Measurements from ENCODE around the gene CBLC. TPM values are rescaled to one million over a fixed set of nuclear protein-coding genes. Genes with fewer than 3 reads are reported as not detected.

The CBLC gene
- total RNA-seq, 1 donor from 2014 or later = not detected

GRCh38 chr19:44807652-44808462 lies 30.2 kb downstream of the CBLC start:
- Mint-ChIP-seq H3K4me3 (no peak overlapping the region), H3K9me3 (no peaks in the 10 kb centered on the region), H3K4me1 (peaks cover 4% of the 10 kb centered on the region), H3K27me3 (peaks cover 26% of the 10 kb centered on the region), H3K27ac (no peak overlapping the region), H3K36me3 (ENCODE audit: low read depth) (no peaks in the 10 kb centered on the region)
- DNase-seq = no peak
- ATAC-seq (ENCODE audit: low read depth) = no peak
- intact Hi-C loops (cut with micrococcal nuclease) = no loop called here
- POLR2A ChIA-PET = no interaction called here
- TF ChIP-seq CTCF (IDR thresholded peaks at IDR 0.05) = no peak
- CTCF ChIA-PET = interaction anchor here (2.3 kb wide), 1 partner anchor 84 kb away, joined by 13 read pairs; no protein-coding TSS in a partner anchor

DNA sequence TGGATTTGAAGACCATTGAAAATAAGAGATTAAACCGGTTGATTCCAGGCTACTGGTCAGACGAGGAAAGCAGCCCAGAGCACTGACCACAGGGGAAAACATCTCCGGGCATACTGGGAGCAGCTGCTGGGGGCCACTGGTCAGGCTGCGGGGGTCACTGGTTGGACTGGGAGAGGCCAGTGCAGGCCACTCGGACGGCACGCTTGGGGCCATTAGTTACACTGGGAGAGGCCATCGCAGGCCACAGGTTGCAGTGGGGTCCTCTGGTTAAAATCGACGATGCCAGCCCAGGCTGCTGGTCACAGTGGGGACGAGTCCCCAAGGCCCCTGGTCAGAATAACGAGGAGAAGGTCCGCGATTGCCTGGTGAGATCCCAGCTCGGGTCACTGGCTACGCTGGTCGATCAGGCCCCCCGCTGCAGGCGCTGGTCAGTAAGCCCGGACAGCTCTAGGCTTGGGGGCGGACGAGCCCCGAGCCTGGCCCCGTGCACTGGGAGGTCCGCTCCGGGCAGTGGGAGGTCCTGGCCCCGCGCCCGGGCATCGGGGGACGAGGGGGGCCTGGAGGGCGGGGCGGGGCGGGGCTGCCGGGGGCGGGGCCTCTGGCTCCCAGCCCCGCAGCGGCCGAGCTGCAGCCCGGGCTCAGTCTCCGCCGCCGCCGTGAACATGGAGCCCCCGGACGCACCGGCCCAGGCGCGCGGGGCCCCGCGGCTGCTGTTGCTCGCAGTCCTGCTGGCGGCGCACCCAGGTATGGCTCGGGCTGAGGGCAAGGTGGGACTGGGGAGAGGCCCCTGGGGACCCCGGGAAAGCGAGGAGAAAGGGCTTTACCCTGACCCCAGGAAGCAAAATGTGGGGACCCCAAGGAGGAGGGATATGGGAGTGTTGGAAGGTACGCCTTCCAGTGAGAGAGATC lies 31.0 kb downstream of the CBLC start, which contains the start of gene BCAM:
Gene BCAM, plus strand, starts transcription at position 641 of the 909 bp plus-strand sequence. Its CDS starts 22 bp downstream, at position 663.
- peak within 1 kb of the TSS; percentile 38 for H3K4me3 Mint-ChIP-seq
- H3K9me3 Mint-ChIP-seq = no peaks in the 10 kb centered on the region
- H3K27me3 Mint-ChIP-seq = peaks cover 27% of the 10 kb centered on the region
- H3K4me1 Mint-ChIP-seq = peaks cover 4% of the 10 kb centered on the region
- ChIA-PET CTCF (interaction anchor here (0.9 to 2.3 kb wide), 2 partner anchors 85 kb away, joined by 3 to 13 read pairs; no protein-coding TSS in a partner anchor), POLR2A (no interaction called here)
- DNase-seq (no peak), ATAC-seq (ENCODE audit: low read depth) (peak; percentile 31)
- no peak within 1 kb of the TSS for H3K27ac Mint-ChIP-seq
- no peaks in the 10 kb centered on the region for H3K36me3 Mint-ChIP-seq (ENCODE audit: low read depth)
- intact Hi-C loops (cut with micrococcal nuclease) = no loop called here
- TF ChIP-seq CTCF (IDR thresholded peaks at IDR 0.05) = no peak

DNA sequence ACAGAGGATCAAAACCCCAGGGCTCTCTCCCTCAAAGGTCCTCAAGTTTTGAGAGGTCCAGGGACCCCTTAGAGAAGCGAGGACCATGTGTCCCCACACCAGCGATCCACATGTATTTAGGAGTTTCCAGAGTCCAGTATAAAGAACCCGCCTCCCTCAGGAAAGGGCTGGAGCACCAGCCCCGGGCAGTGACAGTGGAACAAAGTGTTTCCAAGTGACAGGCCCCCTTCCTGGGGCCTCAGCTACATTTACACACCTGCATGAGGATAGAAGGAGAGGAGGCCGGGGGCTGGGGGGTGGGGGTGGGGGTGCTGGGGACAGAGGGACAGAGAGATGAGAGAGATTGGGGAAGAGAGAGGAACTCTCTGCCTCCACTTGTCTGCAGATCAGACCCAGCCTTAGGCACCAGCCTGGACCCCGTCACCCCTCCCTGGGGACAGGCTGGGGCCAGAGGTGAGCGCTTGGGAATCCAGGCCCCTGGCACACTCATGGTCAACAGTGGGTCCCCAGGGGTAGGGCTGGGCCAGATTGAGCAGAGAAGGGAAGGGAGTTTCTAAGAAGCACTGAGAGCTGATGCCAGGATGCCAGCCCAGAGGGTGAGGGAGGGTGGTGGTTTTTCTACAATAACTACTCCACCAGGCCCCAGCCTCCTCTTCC lies 32.0 kb downstream of the CBLC start:
- CTCF ChIA-PET = interaction anchor here (0.9 kb wide), 1 partner anchor 86 kb away, joined by 3 read pairs; no protein-coding TSS in a partner anchor
- no peak for DNase-seq
- no peak overlapping the region for H3K27ac Mint-ChIP-seq
- H3K4me1 Mint-ChIP-seq = peaks cover 4% of the 10 kb centered on the region
- POLR2A ChIA-PET = no interaction called here
- H3K27me3 Mint-ChIP-seq = peaks cover 27% of the 10 kb centered on the region
- no peak for TF ChIP-seq CTCF (IDR thresholded peaks at IDR 0.05)
- H3K36me3 Mint-ChIP-seq (ENCODE audit: low read depth) = no peaks in the 10 kb centered on the region
- no peak overlapping the region for H3K4me3 Mint-ChIP-seq
- H3K9me3 Mint-ChIP-seq = no peaks in the 10 kb centered on the region
- intact Hi-C loops (cut with micrococcal nuclease) = no loop called here
- no peak for ATAC-seq (ENCODE audit: low read depth)

- DNase-seq (no peak), ATAC-seq (ENCODE audit: low read depth) (no peak)
- Mint-ChIP-seq H3K4me1 (peaks cover 4% of the 10 kb centered on the region), H3K9me3 (no peaks in the 10 kb centered on the region), H3K27me3 (peaks cover 21% of the 10 kb centered on the region), H3K4me3 (no peak overlapping the region), H3K36me3 (ENCODE audit: low read depth) (no peaks in the 10 kb centered on the region), H3K27ac (no peak overlapping the region)
- no peak for TF ChIP-seq CTCF (IDR thresholded peaks at IDR 0.05)
- intact Hi-C loops (cut with micrococcal nuclease) = no loop called here
- ChIA-PET POLR2A (no interaction called here), CTCF (no interaction called here)
Measured at GRCh38 chr19:44810234-44811121, 32.8 kb downstream of the CBLC start.

Measured in activated B cell treated with CpG ODN at 0.5 μM for 24 hours (primary cell).